Stimulated activated CD4-positive, alpha-beta T cell treated with anti-CD3 and anti-CD28 coated beads, TNF-alpha, amount 100 ng/mL, for 24 hours (primary cell): Measurements from ENCODE around the gene ZFR2.
"Not testable (repeated sequence)": the region's sequence is repeated elsewhere in the genome, so short reads cannot be mapped to it uniquely, and the experiment has no call there.

Experiments
- DNase-seq, 3 experiments: peaks; one replicate each; pipeline ENCODE4 v3.0.0-alpha.2; 2020; ENCODE audit warnings: low read depth in 3 of 3

ZFR2 gene

GRCh38 chr19:3874695-3875094 is 5.9 kb upstream of the ZFR2 start:
- DNase-seq = not testable (repeated sequence)

DNA sequence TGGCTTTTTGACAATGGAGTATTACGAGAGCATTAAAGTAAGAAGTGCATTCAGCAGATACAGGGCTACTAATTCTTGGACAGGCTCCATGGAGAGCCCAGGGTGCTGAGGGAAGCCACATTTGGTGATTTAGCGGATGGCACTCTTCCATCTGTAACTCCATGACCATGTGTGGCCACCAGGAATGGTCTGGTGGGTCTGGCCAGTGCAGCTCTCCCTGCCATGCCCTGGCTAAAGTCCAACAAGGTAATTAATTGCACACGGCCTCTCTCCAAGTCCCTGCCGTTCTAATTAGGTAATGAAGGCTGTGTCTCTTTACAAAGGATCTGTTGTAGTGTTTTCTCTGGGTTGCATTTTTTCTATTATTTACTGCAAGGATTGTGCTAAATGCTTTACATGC is 4.3 kb upstream of the ZFR2 start:
- DNase-seq = no peak

DNA sequence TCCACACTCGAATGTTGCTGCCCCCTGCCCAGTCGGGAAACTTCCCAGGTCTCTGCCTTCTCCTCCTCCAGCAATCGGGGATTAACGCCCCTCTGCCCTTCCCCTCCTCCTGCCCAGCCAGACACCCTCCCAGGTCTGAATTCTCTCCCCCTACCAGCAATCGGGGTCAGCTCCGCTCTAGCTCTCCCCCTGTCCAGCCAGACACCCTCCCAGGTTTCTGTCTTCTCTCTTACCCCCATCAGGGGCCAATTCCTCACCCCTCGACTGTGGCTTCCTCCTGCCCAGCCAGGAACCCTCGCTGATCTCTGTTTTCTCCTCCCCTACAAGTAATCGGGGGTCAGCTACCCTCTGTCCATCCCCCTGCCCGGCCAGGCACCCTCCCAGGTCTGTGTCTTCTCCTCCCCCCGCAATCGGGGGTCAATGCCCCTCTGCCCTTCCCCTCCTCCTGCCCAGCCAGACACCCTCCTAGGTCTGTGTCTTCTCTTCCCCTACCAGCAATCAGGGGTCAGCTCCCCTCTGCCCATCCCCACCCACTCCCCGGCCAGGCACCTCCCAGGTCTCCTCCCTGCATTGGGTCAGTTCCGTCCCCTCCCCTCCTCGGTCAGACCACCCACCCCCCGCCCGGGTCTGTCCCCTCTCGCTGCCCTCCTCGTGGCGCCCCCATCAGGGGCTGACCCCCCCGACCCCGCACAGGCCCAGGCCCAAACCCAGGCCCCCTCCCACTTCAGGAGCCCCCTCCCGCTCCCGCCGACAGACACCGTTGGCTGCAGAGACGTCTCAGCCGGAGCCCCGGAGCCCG is 668 bp downstream of the ZFR2 start:
- no peak for DNase-seq

GRCh38 chr19:3866910-3867638 is 1.8 kb downstream of the ZFR2 start:
- no peak for DNase-seq

DNA sequence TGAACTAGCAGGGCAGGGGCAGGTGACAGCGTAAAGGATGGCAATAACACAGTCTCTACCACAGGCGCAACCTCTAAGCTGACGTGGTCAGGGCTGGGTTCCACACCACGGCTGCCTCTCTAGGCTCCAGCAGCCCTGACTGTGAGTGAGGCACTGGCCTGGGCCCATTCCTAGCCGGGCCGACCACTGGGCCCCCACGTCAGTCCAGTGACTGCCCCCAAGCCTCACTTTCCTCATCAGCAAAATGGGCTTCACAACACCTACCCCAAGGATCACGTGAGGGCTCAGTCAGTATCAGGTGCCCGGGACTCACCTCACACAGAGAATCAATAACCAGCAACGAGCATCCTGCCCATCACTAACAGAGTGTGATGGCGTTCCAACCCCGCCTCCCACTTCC is 5.2 kb downstream of the ZFR2 start:
- no peak for DNase-seq

DNA sequence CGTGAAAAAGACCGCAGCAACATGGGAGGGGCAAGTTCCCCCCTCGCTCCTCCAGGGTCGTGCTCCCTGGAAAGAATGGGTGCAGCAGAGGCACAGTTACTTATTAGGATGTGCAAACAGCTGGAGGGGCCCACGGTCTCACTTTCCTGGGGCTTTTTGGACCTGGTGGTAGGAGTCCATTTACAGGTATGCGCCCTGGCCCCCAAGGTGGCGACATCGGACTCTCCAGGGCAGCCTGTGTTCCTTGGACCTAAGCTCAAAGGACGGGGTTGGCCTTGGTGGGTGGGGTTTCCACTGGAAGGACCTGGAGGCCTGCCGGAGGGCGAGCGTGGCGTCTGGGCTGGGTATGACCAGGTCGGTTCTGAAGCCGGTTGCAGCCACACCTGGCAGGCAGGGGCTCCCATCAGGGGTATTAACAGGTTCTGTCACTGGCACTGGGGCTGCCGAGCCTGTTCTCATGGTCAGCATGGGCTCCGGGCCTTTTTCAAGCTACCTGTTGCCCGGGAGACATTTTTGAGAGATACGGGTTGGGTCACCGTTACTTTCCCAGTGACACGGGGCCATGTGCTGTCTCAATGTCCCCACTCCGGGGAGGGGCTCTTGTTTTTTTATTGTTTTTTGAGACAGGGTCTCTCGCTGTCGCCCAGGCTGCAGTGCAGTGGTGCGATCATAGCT is 5.9 kb downstream of the ZFR2 start:
- DNase-seq = no peak

DNA sequence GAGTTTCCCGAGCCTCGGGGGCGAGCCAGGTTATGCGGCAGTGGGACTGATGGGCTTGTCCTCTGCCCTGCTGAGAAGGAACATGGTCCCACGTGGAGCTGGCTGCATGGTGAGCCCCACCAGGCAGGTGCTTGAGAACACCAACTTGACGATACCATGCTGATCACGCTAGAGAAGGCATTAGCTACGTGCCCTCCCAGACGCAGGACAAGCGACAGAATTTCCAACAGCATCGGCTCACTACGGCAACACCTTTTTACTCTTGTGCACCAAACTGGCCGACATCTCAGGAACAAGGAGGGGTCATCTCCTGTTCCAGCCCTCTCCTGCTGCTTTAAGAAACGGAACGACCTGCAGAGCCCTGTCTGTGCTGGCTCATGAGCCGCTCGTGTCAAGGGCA is 8.3 kb downstream of the ZFR2 start:
- DNase-seq = no peak

DNA sequence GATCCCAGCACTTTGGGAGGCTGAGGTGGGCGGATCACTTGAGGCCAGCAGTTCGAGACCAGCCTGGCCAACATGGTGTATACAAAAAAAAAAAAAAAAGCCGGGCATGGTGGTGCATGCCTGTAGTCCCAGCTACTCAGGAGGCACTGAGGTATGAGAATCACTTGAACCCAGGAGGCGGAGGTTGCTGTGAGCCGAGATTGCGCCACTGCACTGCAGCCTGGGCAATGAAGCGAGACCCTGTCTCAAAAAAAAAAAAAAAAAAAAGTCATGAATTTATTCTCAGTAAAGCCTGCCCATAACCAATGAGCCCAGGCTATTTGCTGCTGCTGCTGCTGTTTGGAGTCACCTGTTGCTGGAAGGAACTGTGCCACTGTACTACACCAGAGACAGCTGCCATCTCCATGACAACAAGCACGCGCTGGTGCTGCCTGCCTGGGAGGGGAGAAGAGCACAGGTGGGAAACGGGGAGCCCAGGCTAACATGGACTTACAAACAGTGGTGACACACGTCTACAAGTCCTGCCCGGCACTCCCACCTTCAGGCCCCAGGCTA is 11.3 kb downstream of the ZFR2 start:
- DNase-seq = no peak

DNA sequence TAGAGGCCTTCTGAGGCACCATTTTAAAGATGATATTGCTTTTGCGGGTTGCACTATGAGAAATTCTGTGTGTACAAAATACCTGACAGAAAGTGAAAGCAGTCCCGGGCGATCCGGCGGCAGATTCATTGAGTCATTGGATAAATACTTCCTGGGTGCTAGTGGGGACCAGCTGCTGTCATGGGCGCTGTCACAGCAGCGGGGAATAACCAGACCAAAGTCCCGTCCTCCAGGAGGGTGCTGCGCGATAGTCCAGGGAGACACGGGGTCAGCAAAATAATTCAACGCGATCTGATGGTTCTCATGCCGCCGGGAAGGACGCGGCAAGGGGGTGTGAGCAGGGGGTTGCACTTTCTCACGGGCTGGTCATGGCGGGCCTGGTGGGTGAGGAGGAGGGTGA is 13.5 kb downstream of the ZFR2 start:
- no peak for DNase-seq

DNA sequence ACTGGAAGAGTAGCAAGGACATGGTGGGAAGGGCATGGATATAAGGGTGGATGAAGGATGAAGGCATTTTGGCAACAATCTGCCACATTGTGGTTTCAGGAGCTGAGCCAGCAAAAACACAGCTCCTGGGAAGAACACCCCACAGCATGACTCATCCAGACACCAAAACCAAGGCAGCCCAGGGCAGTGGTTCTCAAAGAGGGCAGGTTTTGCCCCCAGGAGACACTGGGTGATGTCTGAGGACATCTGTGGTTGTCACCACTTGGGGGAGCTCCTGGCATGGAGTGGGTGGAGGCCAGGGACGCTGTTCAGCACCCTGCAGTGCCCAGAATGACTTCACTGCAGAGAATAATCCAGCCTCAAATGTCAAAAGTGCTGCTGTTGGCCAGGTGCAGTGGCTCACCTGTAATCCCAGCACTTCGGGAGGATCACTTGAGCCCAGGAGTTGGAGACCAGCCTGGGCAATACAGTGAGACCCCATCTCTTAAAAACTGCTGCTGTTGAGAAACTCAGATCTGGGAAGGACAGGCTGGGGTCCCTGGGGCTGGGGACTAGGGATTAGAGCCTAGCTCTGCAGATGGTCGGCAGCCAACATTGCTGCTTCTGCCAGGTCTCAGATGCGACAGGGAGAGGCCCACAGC is 16.1 kb downstream of the ZFR2 start:
- peak in 1 of 3 experiments; percentile 7 for DNase-seq

GRCh38 chr19:3852177-3852511 is 16.7 kb downstream of the ZFR2 start:
- no peak for DNase-seq

GRCh38 chr19:3851254-3852176 is 17.3 kb downstream of the ZFR2 start:
- DNase-seq = no peak

GRCh38 chr19:3850320-3850972 is 18.4 kb downstream of the ZFR2 start:
- DNase-seq = no peak

GRCh38 chr19:3849787-3850186 is 19.1 kb downstream of the ZFR2 start:
- no peak for DNase-seq

DNA sequence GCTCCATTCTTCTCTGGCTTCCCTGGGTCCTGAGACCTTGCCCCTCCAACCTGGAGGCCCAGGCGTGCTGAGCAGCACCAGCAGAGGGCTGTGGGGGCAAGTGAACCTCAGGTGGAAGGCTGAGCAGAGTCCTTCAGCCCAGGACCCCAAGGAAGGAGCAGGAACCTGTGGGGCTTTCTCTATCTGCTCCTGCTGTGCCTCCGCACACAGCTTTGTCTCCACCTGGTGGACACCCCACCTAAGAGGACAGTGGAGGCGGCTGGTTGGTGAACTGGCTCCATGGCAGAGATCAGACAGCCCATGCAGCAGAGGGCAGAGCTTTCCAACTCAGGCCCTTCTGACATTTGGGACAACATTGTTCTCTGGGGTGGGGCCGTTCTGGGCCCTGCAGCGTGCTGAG is 19.7 kb downstream of the ZFR2 start:
- peak in 2 of 3 experiments; percentile 18 to 36 for DNase-seq

GRCh38 chr19:3844596-3844995 is 24.2 kb downstream of the ZFR2 start:
- no peak for DNase-seq

DNA sequence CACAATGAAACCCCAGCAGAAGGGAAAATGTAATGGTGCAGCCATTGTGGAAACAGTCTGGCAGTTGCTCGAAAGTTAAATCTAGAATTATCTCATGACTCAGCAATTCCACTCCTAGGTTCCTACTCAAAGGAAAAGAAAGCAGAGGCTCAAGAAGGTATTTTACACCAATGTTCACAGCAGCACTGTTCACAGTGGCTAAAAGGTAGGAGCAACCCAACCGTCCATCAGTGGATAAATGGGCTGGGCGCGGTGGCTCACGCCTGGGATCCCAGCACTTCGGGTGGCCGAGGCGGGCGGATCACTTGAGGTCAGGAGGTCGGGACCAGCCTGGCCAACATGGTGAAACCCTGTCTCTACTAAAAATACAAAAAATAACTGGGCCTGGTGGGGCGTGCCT is 25.9 kb downstream of the ZFR2 start:
- DNase-seq = no peak

DNA sequence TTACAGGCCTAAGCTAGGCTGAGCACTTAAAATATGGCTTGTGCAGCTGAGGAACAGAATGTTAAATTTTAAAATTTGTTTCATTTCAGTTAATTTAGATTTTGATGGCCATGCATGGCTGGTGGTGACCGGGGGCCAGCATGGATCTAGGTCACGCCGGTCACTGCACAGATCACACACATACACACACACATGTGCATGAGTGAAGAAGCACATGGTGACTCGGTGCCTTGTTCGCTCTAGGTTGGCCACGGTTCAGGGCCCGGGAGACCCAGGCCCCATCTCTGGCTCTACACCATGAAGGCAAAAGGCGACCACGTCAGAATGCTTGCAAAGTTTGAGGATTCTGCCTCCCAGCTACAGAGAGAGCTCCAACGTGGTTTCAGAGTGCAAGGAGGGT is 28.0 kb downstream of the ZFR2 start:
- DNase-seq = no peak

DNA sequence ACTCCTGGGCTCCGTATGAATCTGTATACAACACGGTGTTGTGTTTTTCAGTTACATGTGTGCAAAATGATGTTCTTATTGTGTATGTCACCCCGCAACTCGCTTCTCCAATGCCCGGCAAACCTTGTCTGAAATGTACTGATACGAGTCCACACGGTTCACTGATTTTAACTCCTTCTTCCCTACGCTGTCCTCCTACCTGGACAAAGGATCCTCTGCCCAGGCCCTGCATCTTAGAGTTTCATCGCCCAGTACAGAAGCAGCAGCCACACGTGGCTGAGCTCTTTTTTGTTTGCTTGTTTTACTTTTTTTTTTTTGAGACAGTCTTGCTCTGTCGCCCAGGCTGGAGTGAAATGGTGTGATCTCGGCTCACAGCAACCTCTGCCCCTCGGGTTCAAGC is 28.9 kb downstream of the ZFR2 start:
- DNase-seq = no peak

- DNase-seq = no peak
Observed at GRCh38 chr19:3838661-3839060, 30.2 kb downstream of the ZFR2 start.

DNA sequence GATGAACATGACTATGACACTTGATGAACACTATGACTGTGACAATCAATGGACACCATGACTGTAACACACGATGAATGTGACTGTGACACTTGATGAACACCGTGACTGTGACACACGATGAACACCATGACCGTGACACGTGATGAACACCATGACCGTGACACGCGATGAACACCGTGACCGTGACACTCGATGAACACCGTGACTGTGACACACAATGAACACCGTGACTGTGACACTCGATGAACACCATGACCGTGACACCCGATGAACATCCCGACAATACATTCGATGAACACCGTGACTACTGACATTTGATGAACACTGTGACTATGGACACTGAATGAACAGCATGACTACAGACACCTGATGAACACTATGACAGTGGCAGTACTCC is 30.9 kb downstream of the ZFR2 start:
- no peak for DNase-seq
